Ovary (tissue), 9 donors: Measurements from ENCODE around the gene PTGIS. TPM values are rescaled to one million over a fixed set of nuclear protein-coding genes. Genes with fewer than 3 reads are reported as not detected.
A peak's percentile ranks its signal among the peaks of the same experiment; 100 is the strongest.

Source experiments
- DNase-seq, 5 donors: peaks; one replicate each; pipeline ENCODE4 v3.0.0-alpha.2; 2019 to 2020
- H3K27ac ChIP-seq, 2 donors: fragments of 200-600 bp; one replicate each; pipeline versions ENCODE4 v1.5.1 to v1.8.0; 2019 to 2022
- H3K27me3 ChIP-seq: fragments of 200-600 bp; one replicate; pipeline ENCODE4 v1.8.0; 2022
- H3K36me3 ChIP-seq: fragments of 200-600 bp; sonication (generic); one replicate; pipeline ENCODE4 v1.5.1; 2019
- H3K4me1 ChIP-seq: one replicate; pipeline ENCODE4 v1.8.1; 2013; ENCODE audit warnings: mild to moderate bottlenecking, moderate library complexity; ENCODE audit not compliant: insufficient read depth
- H3K4me3 ChIP-seq: fragments of 200-600 bp; sonication (generic); one replicate; pipeline ENCODE4 v1.5.1; 2017
- H3K9me3 ChIP-seq, 2 donors: fragments of 200-600 bp in 1 of 2; sonication (generic) in 1 of 2; one replicate each; pipeline versions ENCODE4 v1.5.1 to v1.8.1; 2013 to 2019; ENCODE audit warnings: mild to moderate bottlenecking in 1 of 2, moderate library complexity in 1 of 2
- EP300 ChIP-seq: sonication (generic); formaldehyde crosslinking; IDR thresholded peaks from one replicate; pipeline ENCODE4 v1.6.1; 2017; ENCODE audit warnings: antibody characterized with exemption
- POLR2A ChIP-seq: fragments of 450-650 bp; IDR thresholded peaks from one replicate; pipeline ENCODE4 v1.6.1; 2017; ENCODE audit warnings: antibody characterized with exemption, mild to moderate bottlenecking, moderate library complexity
- WGBS, 3 donors: extraction: QIAGEN DNeasy Blood & Tissue Kit in 1 of 3; methylation state at CpG; one replicate each; pipeline versions ENCODE4 v1.1.5 to v1.1.7; 2013 to 2017; 5-methylcytosine and 5-hydroxymethylcytosine counted together
- intact Hi-C, 4 donors: fragments of 100-400 bp; cut with DNase I; formaldehyde crosslinking; loops; one replicate each; pipeline versions ENCODE4 v1.11.0 to v1.15.1; 2022 to 2023
- polyA plus RNA-seq, 2 donors: library from polyadenylated mRNA; stranded (reverse); fragments of 200-250 nt in 1 of 2; fragments of 350-450 nt in 1 of 2; fragmentation: Illumina TruSeq in 1 of 2; extraction: RNeasy Lipid Tissue Mini Kit (QIAGEN cat#74804) in 1 of 2; gene quantifications; one replicate each; pipeline ENCODE4 v1.2.3, GENCODE V29; 2013 to 2014
- total RNA-seq, 7 donors: library from RNA; depleted of rRNA in 2 of 7; stranded (reverse); fragments of >200 nt in 2 of 7; fragmentation: NEBNext Ultra II Directional in 3 of 7; extraction: Animal tissue kit (Norgen Biotek cat#: 25700) in 3 of 7; gene quantifications; one replicate each; pipeline versions ENCODE4 v1.1.0 to v1.2.4, GENCODE V29; 2016 to 2023
- TF ChIP-seq, protein P1 (sequence below), 3 donors: fragments of 450-650 bp in 2 of 3; fragments of 200-600 bp in 1 of 3; IDR thresholded peaks; one replicate each; pipeline versions ENCODE4 v1.5.1 to v1.8.0; 2016 to 2022; ENCODE audit warnings: antibody characterized with exemption in 3 of 3, mild to moderate bottlenecking in 1 of 3
- donor health status: DM: no; HTN: no; CAD: no; lungs with moderate emphysema.
- donor health status: DM: no; HTN: no; CAD: no.
- donor health status: Bipolar disorder and iron deficiency.
- donor health status: DM: yes; HTN: yes; CAD: no.
- donor health status: DM: no; HTN: no; CAD: no.
- donor health status: DM: yes; HTN: yes; CAD: no.

The PTGIS gene
- total and polyA plus RNA-seq, 9 donors, result 38.3 to 221 (median 130) TPM

DNA sequence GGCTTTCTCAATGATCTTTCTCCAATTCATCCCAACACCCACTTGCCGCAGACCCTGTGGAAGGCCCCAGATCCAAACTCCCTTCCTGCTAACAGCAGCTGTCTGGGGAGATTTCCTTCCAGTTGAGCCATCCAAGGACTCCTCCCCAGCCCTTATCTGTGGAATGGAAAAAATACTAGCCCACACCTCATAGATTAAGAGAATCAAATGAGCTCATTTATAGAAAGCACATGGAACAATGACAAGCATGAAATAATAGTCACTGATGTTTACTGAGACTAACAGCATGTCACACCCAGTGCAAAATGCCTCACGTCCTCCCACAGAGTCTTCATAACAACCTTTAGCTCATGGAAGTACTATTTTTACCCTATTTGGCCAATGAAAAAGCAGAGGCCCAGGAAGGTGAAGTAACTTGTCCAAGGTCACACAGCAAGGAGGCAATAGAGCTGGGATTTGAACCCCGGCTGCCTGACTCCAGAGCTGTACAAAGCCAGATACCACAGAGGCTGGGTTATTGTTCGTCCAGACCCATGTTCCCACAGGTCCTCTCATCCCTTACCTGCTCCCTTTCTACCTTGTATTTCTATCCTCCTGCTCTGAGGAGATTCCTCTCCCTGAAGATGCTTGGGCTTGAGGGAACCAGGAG is 23.4 kb upstream of the PTGIS start:
- TF ChIP-seq EP300 (peak; percentile 28), POLR2A (no peak)
- TF ChIP-seq, protein P1, sequence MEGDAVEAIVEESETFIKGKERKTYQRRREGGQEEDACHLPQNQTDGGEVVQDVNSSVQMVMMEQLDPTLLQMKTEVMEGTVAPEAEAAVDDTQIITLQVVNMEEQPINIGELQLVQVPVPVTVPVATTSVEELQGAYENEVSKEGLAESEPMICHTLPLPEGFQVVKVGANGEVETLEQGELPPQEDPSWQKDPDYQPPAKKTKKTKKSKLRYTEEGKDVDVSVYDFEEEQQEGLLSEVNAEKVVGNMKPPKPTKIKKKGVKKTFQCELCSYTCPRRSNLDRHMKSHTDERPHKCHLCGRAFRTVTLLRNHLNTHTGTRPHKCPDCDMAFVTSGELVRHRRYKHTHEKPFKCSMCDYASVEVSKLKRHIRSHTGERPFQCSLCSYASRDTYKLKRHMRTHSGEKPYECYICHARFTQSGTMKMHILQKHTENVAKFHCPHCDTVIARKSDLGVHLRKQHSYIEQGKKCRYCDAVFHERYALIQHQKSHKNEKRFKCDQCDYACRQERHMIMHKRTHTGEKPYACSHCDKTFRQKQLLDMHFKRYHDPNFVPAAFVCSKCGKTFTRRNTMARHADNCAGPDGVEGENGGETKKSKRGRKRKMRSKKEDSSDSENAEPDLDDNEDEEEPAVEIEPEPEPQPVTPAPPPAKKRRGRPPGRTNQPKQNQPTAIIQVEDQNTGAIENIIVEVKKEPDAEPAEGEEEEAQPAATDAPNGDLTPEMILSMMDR (IDR thresholded peaks at IDR 0.05), result no peak
- H3K27ac ChIP-seq, result peak overlapping the region; percentile 45 to 70
- H3K9me3 ChIP-seq, result no peaks in the 10 kb centered on the region
- no peaks in the 10 kb centered on the region for H3K36me3 ChIP-seq
- intact Hi-C loops, result no loop called here
- no peaks in the 10 kb centered on the region for H3K27me3 ChIP-seq
- DNase-seq, result peak in 2 of 5 donors; percentile 44 to 50
- no peak overlapping the region for H3K4me3 ChIP-seq
- 28 to 32% (median 29%) methylated on average over 4 of the region's 4 CpGs for WGBS, 3 donors
- peaks cover 8% of the 10 kb centered on the region for H3K4me1 ChIP-seq

DNA sequence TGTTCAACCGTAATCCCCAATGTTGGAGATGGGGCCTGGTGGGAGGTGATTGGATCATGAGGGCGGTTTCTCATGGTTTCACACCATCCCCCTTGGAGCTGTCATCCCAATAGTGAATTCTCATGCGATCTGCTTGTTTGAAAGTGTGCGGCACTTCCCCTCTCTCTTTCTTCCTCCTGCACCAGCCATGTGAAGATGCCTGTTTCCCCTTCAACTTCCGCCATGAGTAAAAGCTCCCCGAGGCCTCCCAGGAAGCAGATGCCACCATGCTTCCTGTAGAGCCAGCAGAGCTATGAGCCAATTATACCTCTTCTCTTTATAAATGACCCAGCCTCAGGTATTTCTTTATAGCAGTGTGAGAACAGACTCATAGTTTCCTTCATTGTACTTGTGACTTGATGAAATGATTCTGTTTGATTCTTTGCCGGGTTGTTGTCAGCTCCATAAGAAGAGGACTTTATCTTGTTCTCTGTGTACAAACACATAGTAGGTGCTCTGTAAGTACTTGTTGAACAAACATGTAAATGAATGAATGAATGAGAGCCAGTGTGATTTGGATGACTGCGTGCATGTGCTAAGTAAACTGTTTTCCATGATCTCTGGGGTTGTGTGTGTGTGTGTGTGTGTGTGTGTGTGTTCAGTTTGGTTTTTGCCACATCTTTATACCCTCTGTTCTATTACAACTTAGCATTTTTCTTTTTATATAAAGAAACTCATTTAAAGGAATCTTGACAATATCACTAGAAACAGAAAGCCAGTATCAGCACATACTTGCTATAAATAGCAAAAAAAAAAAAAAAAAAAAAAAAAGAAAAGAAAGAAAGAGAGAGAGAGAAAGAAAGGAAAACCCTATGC is 22.5 kb upstream of the PTGIS start:
- Histone ChIP-seq H3K27me3 (no peaks in the 10 kb centered on the region), H3K4me3 (no peak overlapping the region), H3K9me3 (no peaks in the 10 kb centered on the region), H3K4me1 (peaks cover 12% of the 10 kb centered on the region), H3K27ac (peak overlapping the region in 1 of 2 donors; percentile 70), H3K36me3 (no peaks in the 10 kb centered on the region)
- 85 to 87% (median 86%) methylated on average over 8 of the region's 8 CpGs for WGBS, 3 donors
- intact Hi-C loops, result no loop called here
- TF ChIP-seq POLR2A (no peak), EP300 (no peak)
- TF ChIP-seq, protein P1 (IDR thresholded peaks at IDR 0.05), result no peak
- no peak for DNase-seq

DNA sequence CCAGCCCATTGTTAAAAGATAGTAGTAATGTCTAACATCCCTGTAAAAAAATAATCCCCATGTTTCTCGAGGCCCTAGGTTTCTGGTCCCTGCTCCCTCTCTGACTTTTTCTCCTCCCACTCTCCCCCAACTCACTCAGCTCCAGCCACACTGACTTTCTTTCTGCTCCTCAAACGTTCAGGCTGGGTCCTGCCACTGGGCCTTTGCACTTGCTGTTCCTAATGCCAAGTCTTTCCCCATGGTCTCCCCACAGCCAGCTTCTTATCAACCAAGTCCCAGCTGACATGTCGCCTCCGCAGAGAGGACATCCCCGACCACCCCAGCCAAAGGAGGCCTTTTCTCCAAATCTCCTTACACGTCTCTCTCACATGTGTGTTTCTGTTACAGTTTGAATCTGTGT is 21.8 kb upstream of the PTGIS start:
- no peaks in the 10 kb centered on the region for H3K36me3 ChIP-seq
- intact Hi-C loops, result no loop called here
- no peak for TF ChIP-seq EP300
- TF ChIP-seq, protein P1 (IDR thresholded peaks at IDR 0.05), result no peak
- TF ChIP-seq POLR2A, result no peak
- peaks cover 13% of the 10 kb centered on the region for H3K4me1 ChIP-seq
- H3K27ac ChIP-seq, result peak overlapping the region; percentile 16 to 68
- H3K4me3 ChIP-seq, result no peak overlapping the region
- peak in 1 of 5 donors; percentile 28 for DNase-seq
- 86 to 90% (median 89%) methylated on average over 6 of the region's 6 CpGs for WGBS, 3 donors
- H3K9me3 ChIP-seq, result no peaks in the 10 kb centered on the region
- H3K27me3 ChIP-seq, result no peaks in the 10 kb centered on the region

DNA sequence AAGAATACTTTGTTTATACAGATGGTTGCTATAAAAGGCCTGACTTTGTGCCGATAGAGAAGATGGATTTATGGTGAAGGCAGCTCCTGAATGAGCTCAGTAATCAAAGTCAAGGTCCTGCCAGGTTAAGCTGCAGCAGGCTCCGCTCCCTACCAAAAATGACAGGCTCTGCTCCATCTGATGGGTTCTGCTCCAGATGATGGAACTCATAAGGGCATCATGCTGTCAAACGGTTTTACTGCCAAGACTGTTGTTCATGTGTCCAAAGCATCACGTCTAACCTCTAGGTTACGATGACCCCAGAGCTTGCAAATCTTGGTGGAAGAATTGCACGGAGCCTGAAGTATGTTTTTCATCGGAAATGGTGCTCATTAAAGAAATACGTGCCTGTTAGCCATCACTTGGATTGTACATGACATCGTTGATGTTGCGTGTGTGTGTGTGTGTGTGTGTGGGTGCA is 19.2 kb upstream of the PTGIS start:
- H3K27ac ChIP-seq, result peak overlapping the region; percentile 59 to 77
- DNase-seq, result peak in 1 of 5 donors; percentile 36
- no peaks in the 10 kb centered on the region for H3K9me3 ChIP-seq
- H3K4me1 ChIP-seq, result peaks cover 22% of the 10 kb centered on the region
- intact Hi-C loops, result no loop called here
- H3K27me3 ChIP-seq, result no peaks in the 10 kb centered on the region
- WGBS, 3 donors, result 8 to 17% (median 14%) methylated on average over 10 of the region's 10 CpGs
- no peak overlapping the region for H3K4me3 ChIP-seq
- H3K36me3 ChIP-seq, result no peaks in the 10 kb centered on the region
- TF ChIP-seq, protein P1 (IDR thresholded peaks at IDR 0.05), result no peak
- TF ChIP-seq EP300 (no peak), POLR2A (no peak)
